GM18861 (cell line): ENCODE measurements around the gene PARP16.
"Not testable (repeated sequence)": the region's sequence is repeated elsewhere in the genome, so short reads cannot be mapped to it uniquely, and the experiment has no call there.

Experiments used
- ATAC-seq: cut with Tn5 transposase; IDR thresholded peaks from one replicate; pipeline ENCODE4 v1.9.1; 2021; ENCODE audit not compliant: unreplicated experiment

PARP16 gene

DNA sequence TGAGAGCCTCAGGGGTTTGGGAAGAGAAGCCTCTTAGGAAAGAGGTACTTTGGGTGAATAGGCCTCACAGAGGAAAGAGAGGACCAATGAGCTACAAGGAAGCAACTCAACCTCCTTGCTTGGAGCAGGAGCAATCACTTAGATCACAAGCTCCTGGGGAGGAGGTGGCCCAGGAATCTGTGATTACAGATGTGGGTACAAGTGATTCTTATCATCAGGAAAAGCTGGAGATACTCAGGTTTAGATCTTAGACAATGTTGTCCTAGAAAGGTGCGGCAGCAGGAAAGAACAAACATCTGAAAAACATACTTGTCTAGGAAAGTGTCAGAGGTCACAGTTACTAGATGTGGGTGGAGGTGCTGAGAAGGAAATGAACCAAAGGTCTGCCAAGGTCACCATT, 8.2 kb downstream of the PARP16 start:
- ATAC-seq = no peak

DNA sequence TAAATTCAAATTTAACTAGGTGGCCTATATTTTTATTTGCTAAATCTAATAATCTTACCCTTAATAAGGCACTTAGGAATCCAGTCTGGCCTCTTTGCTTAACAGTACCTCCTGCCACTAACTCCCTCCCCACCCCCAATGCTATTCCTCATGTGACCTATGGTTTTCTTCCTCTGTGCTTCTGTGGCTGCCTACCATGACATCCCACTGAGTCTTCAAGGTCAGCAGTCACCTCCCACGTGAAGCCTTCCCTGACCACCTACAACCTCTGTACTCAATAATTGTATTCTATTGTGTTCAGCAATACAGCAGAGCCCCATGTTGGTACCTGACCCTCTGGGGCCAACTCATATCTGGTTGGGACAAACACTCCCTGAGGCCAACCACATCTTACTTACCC, 9.7 kb downstream of the PARP16 start:
- no peak for ATAC-seq

DNA sequence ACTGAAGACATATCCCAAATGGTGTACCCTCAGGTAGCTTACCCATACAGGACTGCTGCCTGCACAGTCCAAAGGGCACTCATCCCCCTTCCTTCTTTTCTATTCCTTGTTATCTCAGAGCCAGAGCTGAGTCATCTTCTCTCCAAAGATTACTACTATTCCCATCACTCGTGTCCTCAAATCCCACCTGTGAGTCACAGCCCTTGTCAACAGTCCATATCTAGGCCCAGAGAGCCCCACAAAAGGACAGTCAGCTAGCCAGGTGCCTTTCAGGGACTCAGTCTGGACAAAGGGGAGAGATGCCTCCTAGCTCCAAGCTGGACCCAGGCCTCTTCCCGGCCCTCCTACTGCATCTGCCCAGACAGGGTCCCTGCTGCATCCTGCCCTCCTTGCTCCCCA, 11.0 kb downstream of the PARP16 start:
- no peak for ATAC-seq

DNA sequence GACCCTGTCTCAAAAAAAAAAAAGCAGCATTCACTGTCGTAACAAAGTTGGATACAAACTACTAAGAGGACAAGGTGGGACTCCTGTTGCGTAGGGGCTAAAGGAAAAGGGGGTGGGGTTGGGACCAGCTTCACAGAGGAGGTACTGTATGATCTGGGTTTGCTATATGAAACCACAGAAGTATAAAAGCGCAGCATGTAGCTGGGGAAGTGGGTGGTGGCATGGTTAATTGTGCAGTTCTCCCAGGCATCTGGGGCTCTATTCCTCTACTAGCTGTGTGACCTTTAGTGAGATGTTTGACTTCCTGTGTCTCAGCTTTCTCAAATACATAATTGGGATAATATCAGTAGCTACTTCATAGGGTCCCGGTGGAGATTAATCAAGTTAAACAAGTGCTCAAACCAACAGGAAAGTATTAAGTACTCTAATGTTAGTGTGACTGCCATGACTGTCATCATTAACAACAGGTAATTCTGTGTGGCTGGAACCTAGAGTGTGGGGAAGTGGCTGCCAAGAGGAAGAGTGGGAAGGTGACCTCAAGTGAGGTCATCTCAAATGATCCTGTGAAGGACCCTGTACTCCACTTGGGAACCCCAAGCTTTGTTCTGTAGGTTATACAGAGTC, 11.5 kb downstream of the PARP16 start:
- ATAC-seq = no peak

DNA sequence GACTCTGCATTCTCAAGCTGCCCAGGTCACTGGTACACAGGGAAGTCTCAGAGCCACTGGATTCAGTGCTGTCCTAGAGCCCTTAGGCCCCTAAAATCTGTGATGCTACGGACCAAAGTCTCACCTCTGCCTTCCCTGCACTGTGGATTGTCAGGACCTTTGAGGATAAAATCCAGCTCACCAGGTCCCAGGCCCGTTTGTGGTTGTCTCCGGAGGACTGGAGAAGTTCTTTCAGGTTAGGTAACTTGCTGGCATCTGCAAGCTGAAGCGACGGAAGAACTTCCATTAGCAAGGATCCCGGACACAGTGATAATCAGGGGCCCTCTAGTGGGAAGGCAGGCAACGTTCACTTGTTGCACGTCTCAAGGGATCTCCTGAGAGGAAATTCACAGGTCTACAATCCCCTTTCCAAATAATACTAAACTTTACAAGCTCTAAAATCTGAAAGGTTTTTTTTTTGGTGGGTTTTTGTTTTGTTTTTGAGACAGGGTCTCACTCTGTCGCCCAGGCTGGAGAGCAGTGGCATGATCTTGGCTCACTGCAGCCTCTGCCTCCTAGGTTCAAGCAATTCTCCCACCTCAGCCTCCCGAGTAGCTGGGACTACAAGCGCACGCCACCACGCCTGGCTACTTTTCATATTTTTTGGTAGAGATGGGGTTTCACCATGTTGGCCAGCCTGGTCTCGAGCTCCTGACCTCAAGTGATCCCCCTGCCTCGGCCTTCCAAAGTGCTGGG, 15.7 kb downstream of the PARP16 start:
- ATAC-seq = not testable (repeated sequence)

DNA sequence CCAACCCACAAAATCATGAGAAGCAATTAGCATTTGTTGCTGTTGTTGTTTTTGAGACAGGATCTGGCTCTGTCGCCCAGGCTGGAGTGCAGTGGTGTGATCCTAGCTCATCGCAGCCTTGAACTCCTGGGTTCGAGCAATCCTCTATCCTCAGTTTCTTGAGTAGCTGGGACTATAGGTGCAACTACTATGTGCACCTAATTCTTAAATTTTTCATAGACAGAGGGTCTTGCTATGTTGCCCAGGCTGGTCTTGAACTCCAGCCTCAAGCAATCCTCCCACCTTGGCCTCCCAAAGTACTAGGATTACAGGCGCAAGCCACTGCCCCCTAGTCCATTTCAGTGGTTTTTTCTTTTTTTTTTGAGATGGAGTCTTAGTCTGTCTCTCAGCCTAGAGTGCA, 18.3 kb downstream of the PARP16 start:
- no peak for ATAC-seq

DNA sequence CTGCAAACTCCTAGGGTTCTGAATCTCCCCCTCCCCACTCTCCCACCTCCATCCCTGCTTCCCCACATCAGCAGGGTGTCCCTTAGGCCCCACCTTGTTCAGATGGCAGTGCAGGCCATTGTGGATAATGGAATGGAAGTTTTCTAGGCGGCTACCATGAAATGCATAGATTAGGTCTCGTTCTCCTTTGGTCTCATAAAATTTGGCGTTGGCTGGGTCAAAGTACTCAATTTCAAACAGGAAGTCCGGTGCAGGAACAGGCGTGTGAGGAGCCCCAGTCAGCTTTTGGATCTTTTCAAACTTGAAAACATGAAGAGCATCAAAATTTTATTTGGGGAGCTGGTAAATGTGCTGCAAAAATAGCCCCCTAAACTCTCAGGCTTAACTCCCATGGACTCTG, 20.2 kb downstream of the PARP16 start:
- ATAC-seq = no peak

DNA sequence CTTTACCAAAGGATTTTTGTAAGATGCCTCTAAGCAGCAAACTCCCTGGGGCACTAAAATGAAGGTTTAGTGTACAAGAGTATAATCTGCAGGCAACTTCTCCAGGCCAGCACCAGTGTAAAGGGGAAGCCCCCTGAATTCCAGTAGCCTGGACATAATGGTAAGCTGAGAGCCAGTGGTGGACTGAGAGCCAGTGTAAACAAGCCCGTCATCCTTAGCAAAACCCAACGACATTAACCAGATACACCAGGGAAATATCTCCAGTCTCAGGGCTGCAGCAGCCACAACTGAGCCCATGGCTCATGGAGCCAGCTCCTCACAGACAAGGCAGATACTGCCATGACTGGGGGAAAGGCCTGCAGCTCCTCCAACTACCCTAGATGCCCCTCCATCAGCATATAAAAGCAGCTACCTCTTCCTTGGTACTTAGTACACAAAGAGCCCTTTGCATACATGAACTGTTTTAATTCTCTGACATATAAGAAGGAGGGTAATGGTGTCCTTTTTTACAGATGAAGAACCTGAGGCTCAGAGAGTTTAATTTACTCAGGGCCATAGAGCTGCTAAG, 21.7 kb downstream of the PARP16 start:
- ATAC-seq = no peak

DNA sequence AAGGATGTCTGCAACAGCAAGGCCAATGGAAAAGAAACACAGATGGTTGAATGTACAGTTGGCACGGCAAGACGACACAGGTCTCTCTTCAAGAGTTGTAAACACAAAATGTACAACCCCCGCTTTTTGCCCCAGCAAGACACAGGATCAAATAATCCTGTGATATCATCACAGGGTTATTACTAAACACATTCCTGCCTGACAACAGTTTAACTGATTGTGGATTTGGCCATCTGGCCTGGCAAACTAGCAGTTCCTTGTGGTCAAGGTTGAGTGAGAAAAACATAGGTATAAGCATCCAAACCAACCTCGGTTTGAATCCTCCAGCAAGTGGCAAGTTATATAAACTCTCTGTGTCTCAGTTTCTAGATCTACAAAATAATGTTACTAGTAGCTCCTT, 23.4 kb downstream of the PARP16 start:
- ATAC-seq = no peak

DNA sequence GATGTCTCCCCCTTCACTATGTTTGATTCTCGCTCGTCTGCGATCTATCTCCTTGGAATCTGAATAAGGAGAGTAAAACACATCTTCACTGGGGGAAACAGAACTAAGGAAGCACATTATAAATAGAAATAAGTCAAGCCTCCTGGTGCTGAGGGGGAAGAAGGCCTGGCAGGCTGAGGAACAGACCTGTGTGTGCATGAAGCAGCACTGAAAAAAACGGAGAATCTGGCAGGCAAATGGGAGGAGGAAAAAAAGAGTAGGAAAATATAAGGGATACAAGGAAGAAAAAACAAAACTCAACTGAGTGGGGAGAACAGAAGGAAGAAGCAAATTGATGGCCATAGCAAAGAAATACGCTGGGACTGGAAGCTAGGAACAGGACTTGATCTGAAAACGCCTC, 25.7 kb downstream of the PARP16 start:
- ATAC-seq = no peak

DNA sequence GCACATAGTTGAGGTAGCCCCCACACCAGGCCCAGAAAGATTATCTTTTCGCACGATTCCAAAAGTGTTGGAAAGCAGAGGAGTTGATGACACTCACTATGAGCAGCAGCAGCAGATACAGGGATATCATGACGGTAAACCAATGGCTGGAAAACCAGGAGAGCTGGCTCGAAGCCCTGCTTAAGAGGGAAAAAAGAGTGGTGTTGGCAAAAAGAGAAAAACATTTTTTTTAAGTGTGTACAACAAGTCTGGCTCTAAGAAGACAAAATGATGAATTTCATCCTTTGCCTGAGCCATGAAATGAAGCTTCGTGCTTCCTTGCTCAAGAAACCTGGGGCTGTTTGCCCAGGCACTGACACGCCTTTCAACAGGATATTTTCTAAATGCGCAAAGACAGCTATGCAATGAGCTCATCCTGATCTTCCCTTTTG, 27.3 kb downstream of the PARP16 start:
- ATAC-seq = no peak

DNA sequence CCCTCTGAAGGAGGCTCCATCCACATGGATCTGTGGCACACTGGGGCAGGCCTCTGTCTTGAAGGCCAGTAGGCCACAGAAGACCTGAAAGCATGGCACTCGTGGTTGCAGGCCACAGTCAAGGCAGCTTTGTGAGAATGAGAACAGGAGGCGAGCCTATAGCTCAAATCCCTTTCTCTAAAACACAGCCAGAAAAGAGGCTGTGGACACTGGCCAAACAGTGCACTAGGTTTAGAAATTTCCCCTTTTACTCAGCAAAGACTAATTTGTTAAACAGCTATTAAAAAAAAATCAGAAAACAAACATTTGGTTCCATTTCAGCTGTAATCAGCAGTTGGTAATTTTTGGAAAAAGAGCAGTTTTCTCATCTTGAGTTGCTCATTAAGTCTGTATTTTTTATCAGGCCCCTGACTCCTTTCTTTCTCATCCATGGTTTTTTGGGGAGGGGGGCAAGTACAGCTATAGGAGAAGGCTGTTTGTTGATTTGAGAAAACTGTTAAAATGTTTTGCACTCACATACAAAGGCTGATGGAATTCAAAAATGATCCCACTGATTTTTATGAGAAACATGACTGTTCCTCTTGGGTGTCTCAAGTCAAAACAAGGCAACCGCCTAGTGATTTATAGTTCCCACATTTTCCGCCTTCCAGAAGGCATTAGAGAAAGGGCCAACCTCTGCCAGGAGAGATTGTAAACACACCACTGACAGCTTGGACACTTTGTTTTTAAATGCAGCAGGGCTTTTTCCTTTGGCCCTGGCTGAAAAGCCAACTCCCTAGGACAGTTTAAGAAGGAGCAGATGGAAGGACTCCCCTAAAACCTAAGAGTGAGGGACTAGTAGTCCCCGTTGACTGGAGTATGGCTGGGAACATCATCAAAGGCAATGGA, 28.1 kb downstream of the PARP16 start:
- no peak for ATAC-seq

DNA sequence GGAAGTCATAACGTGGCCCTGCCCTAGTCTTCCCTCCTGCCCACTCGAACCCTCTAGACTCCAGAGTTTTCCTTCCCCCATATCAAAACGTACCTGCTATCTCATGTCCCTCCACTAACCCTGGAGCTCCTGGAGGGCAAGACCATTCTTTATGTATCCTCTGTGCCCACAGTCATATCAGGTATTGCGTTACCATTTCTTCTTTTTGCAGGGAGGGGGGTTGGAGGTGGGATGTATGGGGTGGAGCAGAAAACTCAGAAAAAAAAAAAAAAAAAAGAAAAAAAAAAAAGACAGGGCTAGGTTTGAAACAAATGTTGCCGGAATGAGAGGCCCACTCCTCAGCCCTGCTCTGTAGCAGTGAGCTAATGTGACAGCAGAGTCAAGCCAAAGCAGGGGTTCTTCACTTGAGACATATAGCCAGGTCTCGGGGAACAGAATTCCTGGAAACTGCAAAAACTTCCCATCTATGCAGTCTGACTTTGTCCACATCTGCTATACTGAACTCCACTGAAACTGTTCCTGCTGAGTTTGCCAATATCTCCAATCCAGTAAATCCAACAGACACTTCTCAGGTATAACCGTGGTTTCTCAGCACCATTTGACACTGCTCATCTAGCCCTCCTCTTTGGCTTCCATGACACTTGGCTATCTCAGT, 31.1 kb downstream of the PARP16 start:
- ATAC-seq = no peak

DNA sequence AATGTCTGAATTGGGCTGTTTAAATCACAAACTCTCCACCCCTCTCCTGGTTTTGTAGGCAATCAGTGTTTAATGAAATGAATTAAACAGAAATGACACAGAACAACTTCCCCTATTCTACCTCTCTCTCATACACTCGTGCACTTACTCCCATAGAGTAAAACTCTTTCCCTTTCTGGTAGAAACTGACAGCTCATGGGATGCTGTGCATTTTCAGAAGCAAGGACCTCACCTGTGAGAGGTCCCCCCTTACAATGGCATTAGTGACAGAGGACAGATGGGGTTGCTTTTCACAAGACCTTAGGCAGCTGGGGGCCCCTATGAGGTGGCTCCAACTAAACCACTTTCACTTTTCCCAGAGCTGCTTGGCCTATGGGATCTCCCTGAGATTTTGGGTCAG, 31.9 kb downstream of the PARP16 start:
- ATAC-seq = no peak

DNA sequence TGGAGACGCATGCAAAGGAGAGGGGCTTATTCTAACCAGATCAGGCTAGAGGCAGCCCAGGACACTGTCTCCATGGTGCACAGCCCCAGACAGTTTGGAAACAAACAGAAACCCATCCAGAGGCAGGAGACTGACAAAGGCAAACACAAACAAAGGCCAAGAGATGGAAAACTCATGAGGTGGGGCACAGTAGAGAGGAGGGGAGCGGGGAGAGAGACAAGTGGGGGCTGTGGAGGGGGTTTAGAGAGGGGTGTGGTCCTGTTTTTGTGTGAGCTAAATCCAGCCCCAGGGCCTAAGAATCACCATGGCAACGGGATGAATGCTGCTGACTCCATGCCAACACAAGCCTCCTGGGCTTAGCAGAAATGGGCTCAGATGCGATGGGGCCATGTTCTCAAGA, 32.3 kb downstream of the PARP16 start:
- no peak for ATAC-seq

DNA sequence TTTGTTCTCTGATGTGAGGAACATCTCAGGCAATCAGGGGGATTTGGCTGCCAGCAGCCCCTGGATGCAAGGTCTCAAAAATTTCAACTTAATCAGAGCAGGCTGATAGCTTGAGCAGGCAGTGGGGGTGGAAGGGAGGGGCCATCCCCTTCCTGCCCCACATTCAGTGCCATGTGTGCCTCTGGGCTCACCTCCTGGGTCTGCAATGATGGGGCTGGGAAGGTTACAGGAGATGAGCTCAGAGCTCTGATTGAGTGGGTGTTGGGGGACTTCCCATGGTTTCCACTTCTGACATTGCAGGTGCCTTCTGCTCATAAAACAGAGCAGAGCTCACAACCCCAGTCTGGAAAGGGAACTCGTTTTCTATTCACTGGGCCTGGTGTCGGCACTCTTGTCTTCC, 37.0 kb downstream of the PARP16 start:
- peak; percentile 45 for ATAC-seq

DNA sequence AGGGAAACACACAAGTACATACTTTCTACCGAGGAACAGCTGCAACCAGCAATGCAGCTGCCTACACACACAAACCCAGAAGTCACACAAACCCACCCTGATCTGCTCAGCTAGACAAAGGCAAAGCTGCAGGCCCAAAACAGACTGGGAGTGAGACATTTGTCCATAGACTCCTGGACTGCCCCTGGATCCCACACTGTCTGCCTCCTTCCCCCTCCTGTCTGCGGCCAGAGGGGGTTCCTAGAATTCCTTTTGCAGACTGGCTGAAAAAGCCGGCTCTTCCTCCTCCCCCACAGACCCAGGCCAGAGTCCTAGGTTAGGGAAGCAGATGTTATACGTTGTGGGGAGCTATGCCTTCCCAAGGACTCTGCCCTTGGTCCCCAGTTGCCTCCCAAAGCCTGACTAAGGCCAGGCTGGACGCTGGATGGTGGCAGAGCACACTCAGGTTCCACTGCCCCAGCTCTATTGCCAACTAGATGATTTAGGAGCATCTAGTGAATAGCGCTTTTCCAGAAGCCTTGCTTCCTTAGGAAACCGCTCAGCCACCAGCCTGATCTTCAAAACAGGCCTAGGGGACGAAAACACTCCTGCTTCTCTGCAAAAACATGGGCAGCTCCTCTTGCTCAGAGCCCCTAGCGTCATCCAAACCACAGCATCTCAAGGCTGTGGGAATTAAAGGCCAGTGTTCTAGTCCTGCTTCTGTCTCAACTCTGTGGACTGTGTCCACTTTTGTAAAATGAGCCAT, 38.0 kb downstream of the PARP16 start:
- no peak for ATAC-seq

DNA sequence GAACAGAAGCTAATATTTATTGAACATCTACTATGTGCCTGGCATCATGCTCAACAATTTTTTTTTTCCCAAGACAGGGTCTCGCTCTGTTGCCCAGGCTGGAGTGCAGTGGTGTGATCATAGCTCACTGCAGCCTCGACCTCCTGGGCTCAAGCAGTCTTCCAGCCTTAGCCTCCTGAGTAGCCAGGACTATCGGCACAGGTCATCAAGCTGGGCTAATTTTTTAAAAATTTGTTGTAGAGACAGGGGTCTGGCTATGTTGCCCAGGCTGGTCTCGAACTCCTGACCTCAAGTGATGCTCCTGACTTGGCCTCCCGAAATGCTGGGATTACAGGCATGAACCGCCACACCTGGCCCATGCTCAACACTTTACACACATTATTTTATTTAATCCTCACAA, 39.7 kb downstream of the PARP16 start:
- no peak for ATAC-seq

DNA sequence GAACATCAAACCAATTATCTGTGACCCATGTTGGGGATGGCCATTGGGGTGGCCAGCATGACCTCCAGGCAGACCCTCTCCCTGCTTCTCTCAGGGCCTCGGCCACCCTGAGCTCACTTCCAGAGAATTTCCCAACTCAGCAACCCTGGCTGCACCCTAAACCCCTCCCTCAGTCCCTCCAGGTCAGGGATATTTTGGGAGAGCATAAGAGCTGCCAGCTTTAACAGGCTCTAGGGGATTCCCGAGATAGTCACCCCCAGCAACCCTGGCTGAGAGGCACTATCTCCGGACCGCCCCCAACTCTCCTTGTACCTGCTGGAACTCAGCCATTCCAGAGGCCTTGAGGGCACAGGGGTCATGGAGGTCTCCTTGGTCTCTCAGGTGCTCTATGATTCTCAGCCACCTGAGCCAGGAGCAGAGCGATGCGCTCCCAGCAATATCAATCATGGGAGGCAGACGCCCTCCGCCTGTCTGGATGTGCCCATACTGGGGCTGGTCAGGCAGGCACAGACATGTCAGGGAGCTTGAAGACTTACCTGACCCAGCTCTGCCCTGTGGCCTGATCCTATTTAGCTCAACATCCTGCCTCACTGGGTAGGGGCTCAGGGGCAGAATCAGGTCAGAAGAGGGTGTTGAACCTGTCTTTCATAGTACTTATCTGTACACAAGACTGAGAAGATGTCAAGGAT, 40.5 kb downstream of the PARP16 start:
- no peak for ATAC-seq
